K562 (cell line): Measurements from ENCODE around the gene CSF2RB. TPM values are rescaled to one million over a fixed set of nuclear protein-coding genes. Genes with fewer than 3 reads are reported as not detected.

Experiments used
- ATAC-seq: fragments of 200-7000 bp; cut with Tn5 transposase; 3 replicates; pipeline ENCODE4 v1.9.1; 2020; ENCODE audit warnings: moderate library complexity
- BruUV-seq: library from RNA; stranded (reverse); fragments of 400-500 nt; replicated peaks from 2 replicates; lab custom pipeline; 2021; lab: Mats Ljungman, UMichigan
- CTCF ChIA-PET: fragments of 300-600 bp; formaldehyde crosslinking; extraction: SDS; loops from one replicate; lab custom pipeline; 2021; ENCODE audit warnings: low intra/inter-chr PET ratio; lab: Yijun Ruan, JAX
- POLR2A ChIA-PET: fragments of 300-600, 350-650 bp; sonication (Branson Sonifier 250); formaldehyde crosslinking; extraction: SDS; loops from one replicate; lab custom pipeline; 2021; ENCODE audit warnings: antibody characterized with exemption, inconsistent platforms; lab: Yijun Ruan, JAX
- DNase-seq, 4 experiments: peaks; one replicate each; pipeline versions ENCODE4 v3.0.0 to v3.0.0-alpha.2; 2011 to 2018; ENCODE audit warnings: low spot score in 3 of 4, mixed read lengths in 3 of 4; ENCODE audit errors: extremely low read depth in 1 of 4
- FAIRE-seq: peaks from 2 replicates; lab custom pipeline; 2011; peaks lifted over from hg19 to GRCh38; lab: Jason Lieb, UNC
- H2AFZ ChIP-seq: 2 replicates; pipeline ENCODE4 v1.6.0; 2011; ENCODE audit warnings: low read depth, low read length, control low read depth, inconsistent platforms
- H3K27ac ChIP-seq: fragments of 200-600 bp; 3 replicates; pipeline ENCODE4 v1.8.0; 2011; ENCODE audit warnings: low read depth, mild to moderate bottlenecking, control low read depth, inconsistent platforms, low read length, moderate library complexity, mixed read lengths; ENCODE audit errors: extremely low read depth
- H3K27me3 ChIP-seq, 2 experiments: fragments of 300-600 bp in 1 of 2; 2 replicates in 1 of 2; 3 replicates in 1 of 2; pipeline versions ENCODE4 v1.6.0 to v1.8.0; 2011; ENCODE audit warnings: inconsistent platforms in 2 of 2, low read length in 2 of 2, mild to moderate bottlenecking in 1 of 2, mixed read lengths in 1 of 2, moderate library complexity in 1 of 2; ENCODE audit not compliant: control insufficient read depth in 2 of 2, insufficient read depth in 2 of 2
- H3K36me3 ChIP-seq: fragments of 300-600 bp; 3 replicates; pipeline ENCODE4 v1.8.0; 2011; ENCODE audit warnings: mild to moderate bottlenecking, low read length, inconsistent platforms; ENCODE audit not compliant: control insufficient read depth, insufficient read depth
- H3K4me1 ChIP-seq, 2 experiments: fragments of 200-600 bp in 1 of 2; replicated peaks in 1 of 2; 2 replicates in 1 of 2; 3 replicates in 1 of 2; pipeline versions ENCODE4 v1.5.1 to v1.8.0; 2011; ENCODE audit warnings: inconsistent platforms in 2 of 2, low read length in 2 of 2, mild to moderate bottlenecking in 1 of 2, mixed read lengths in 1 of 2, moderate library complexity in 1 of 2; ENCODE audit not compliant: control insufficient read depth in 2 of 2, insufficient read depth in 2 of 2
- H3K4me2 ChIP-seq: 2 replicates; pipeline ENCODE4 v1.6.1; 2011; ENCODE audit warnings: low read length, control low read depth, inconsistent platforms, mixed read lengths; ENCODE audit not compliant: insufficient read depth
- H3K4me3 ChIP-seq: fragments of 200-600 bp; sonication (generic), shearing (Covaris generic); 2 replicates; pipeline ENCODE4 v1.5.1; 2016; ENCODE audit warnings: control low read depth, inconsistent platforms
- H3K79me2 ChIP-seq: fragments of 200-600 bp; 3 replicates; pipeline ENCODE4 v1.8.0; 2011; ENCODE audit warnings: low read length, inconsistent platforms; ENCODE audit not compliant: control insufficient read depth, insufficient read depth
- H3K9ac ChIP-seq, 2 experiments: 2 replicates each; pipeline versions ENCODE4 v1.6.0 to v1.6.1; 2011; ENCODE audit warnings: low read depth in 2 of 2, low read length in 2 of 2, control low read depth in 1 of 2, inconsistent platforms in 1 of 2, mild to moderate bottlenecking in 1 of 2, mixed read lengths in 1 of 2; ENCODE audit not compliant: insufficient read depth in 1 of 2
- H3K9me1 ChIP-seq: one replicate; pipeline ENCODE4 v1.6.0; 2011; ENCODE audit warnings: inconsistent platforms, mild to moderate bottlenecking, low read length, moderate library complexity; ENCODE audit not compliant: control insufficient read depth, insufficient read depth
- H3K9me3 ChIP-seq: replicated peaks from 2 replicates; pipeline ENCODE4 v1.5.1; 2011; ENCODE audit warnings: low read depth, low read length, inconsistent platforms; ENCODE audit not compliant: control insufficient read depth, insufficient read depth
- H4K20me1 ChIP-seq: replicated peaks from 2 replicates; pipeline ENCODE4 v1.6.1; 2011; ENCODE audit warnings: low read length, inconsistent platforms, mixed read lengths; ENCODE audit not compliant: control insufficient read depth, insufficient read depth
- BCL6 ChIP-seq: fragments of 250-450 bp; sonication (Bioruptor Pico); IDR thresholded peaks from 2 replicates; pipeline ENCODE4 v1.4.0; 2020
- CREBBP ChIP-seq: IDR thresholded peaks from one replicate; pipeline ENCODE4 v1.6.1; 2012; ENCODE audit warnings: low read depth, mild to moderate bottlenecking, control low read depth, inconsistent platforms, low read length
- EP300 ChIP-seq: IDR thresholded peaks from 2 replicates; pipeline ENCODE4 v1.6.1; 2012; ENCODE audit warnings: low read length, improper control_type of control experiment
- LARP7 ChIP-seq: fragments of 450-650 bp; IDR thresholded peaks from 2 replicates; pipeline ENCODE4 v1.6.1; 2016
- PCBP1 ChIP-seq: fragments of 200-400 bp; formaldehyde crosslinking; IDR thresholded peaks from 2 replicates; pipeline ENCODE4 v1.6.1; 2018; ENCODE audit warnings: mild to moderate bottlenecking, low read depth, low read length; ENCODE audit not compliant: poor library complexity, severe bottlenecking
- RFX1 ChIP-seq: fragments of 450-650 bp; IDR thresholded peaks from 2 replicates; pipeline ENCODE4 v1.6.1; 2016; ENCODE audit warnings: mild to moderate bottlenecking, moderate library complexity
- TRIM28 ChIP-seq: fragments of 450-650 bp; IDR thresholded peaks from 2 replicates; pipeline ENCODE4 v1.6.1; 2017
- XRCC3 ChIP-seq: fragments of 450-650 bp; IDR thresholded peaks from 2 replicates; pipeline ENCODE4 v1.6.1; 2017; ENCODE audit warnings: mild to moderate bottlenecking, moderate library complexity
- ZC3H4 ChIP-seq: sonication (generic); formaldehyde crosslinking; IDR thresholded peaks from 2 replicates; pipeline ENCODE4 v1.9.0; 2021; ENCODE audit warnings: missing genetic modification reagents, borderline replicate concordance
- ZFP1 ChIP-seq: fragments of 450-650 bp; formaldehyde crosslinking; IDR thresholded peaks from 2 replicates; pipeline ENCODE4 v1.4.0; 2020; ENCODE audit warnings: mild to moderate bottlenecking, mixed read lengths
- ZNF41 ChIP-seq: fragments of 250-450 bp; sonication (Bioruptor Pico); conservative IDR thresholded peaks from 2 replicates; pipeline ENCODE4 v1.4.0; 2020; ENCODE audit warnings: mild to moderate bottlenecking
- ZNF668 ChIP-seq: fragments of 250-450 bp; sonication (Bioruptor Pico); IDR thresholded peaks from 2 replicates; pipeline ENCODE4 v1.8.0; 2022; ENCODE audit warnings: mild to moderate bottlenecking, inconsistent platforms
- ZNF76 ChIP-seq: fragments of 250-450 bp; sonication (Bioruptor Pico); IDR thresholded peaks from 2 replicates; pipeline ENCODE4 v1.4.0; 2020; ENCODE audit warnings: mild to moderate bottlenecking, moderate library complexity, borderline replicate concordance
- WGBS: fragments of 100-300 bp; shearing (Covaris generic); methylation state at CpG from one replicate; pipeline ENCODE4 v1.1.6; 2016; ENCODE audit warnings: low coverage, mixed read lengths; ENCODE audit not compliant: insufficient coverage; ENCODE audit errors: missing lambda C conversion rate; 5-methylcytosine and 5-hydroxymethylcytosine counted together
- in situ Hi-C: fragments of 300-500 bp; cut with MboI; formaldehyde crosslinking; loops from 4 replicates; pipeline ENCODE4 v1.15.0; 2018; ENCODE audit warnings: inconsistent platforms, mixed read lengths
- intact Hi-C: fragments of 100-400 bp; cut with micrococcal nuclease; formaldehyde crosslinking; loops from 2 replicates; pipeline ENCODE4 v1.14.2; 2022
- polyA plus RNA-seq, 8 experiments: library from polyadenylated mRNA; depleted of rRNA in 4 of 8; stranded (reverse) in 5 of 8; unstranded in 3 of 8; fragments of >200 nt; fragmentation: Nextera tagmentation in 2 of 8; fragmentation: Illumina TruSeq in 1 of 8; extraction: Ambion mirVana in 2 of 8; extraction: Trizol in 1 of 8; gene quantifications; 2 replicates each; pipeline versions ENCODE4 v1.2.1 to v1.2.3, GENCODE V29; 2011 to 2014; ENCODE audit warnings: inconsistent platforms in 1 of 8, missing spikeins in 1 of 8
- total RNA-seq, 7 experiments: library from RNA; depleted of rRNA in 6 of 7; stranded (reverse); fragments of >200 nt in 6 of 7; fragmentation: Illumina TruSeq in 2 of 7; extraction: Trizol in 2 of 7; gene quantifications; 2 replicates each; pipeline versions ENCODE4 v1.2.1 to v1.2.3, GENCODE V29; 2011 to 2021; ENCODE audit warnings: low replicate concordance in 1 of 7
- TF ChIP-seq, protein P1 (sequence below): sonication (generic); formaldehyde crosslinking; IDR thresholded peaks from 2 replicates; pipeline ENCODE4 v1.8.1; 2023; ENCODE audit warnings: mild to moderate bottlenecking, missing genetic modification reagents
- TF ChIP-seq, protein P2 (sequence below): fragments of 450-650 bp; IDR thresholded peaks from 2 replicates; pipeline ENCODE4 v1.6.1; 2014; ENCODE audit warnings: low read depth, mild to moderate bottlenecking, moderate library complexity, borderline replicate concordance

CSF2RB gene
- total and polyA plus RNA-seq, 9 of the 15 experiments (the other 6 are each of a cell fraction or from before 2014, with no cell fraction given) = 0.04 to 1.0 (median 0.36) TPM

DNA sequence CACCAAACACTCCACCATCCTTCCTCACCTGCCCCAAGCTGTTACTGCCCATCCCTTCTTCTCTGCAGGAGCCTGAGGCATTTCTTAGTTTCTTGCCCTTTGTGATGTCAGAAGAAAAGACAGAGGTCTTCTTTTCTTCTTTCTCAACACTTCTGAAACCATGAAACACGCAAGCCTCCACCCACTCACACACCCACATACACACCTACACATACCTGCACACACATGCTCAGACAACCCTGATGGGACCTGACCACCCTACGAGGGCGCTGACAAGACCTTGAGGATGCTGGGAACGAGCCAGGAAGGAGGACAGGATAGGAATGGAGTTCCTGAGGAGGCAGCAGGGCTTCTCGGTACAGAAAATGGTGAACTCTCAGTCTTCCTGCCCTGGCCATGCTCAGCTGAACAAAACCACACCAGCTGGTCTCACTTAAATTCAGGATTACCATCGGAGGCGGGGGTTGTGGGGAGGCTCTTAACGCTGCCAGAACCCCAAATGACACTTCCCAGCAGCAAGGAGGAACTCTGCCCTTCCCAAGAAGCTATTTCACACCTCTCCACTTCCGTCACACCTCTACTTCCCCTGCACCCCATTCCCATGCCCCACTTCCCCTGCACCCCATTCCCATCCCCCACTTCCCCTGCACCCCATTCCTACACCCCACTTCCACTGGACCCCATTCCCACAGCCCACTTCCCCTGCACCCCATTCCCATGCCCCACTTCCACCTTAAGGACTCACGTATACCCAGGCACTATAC lies 41.0 kb downstream of the CSF2RB start:
- H3K4me3 ChIP-seq = no peak overlapping the region
- no peaks in the 10 kb centered on the region for H3K36me3 ChIP-seq
- TF ChIP-seq BCL6 (CRISPR knock-in tag) = no peak
- TF ChIP-seq EP300 = no peak
- no peak for TF ChIP-seq XRCC3
- TF ChIP-seq ZC3H4 (CRISPR knock-in tag) = no peak
- TF ChIP-seq TRIM28 = no peak
- intact Hi-C loops (no loop called here), in situ Hi-C loops (no loop called here)
- DNase-seq (no peak), FAIRE-seq (no peak), ATAC-seq (no peak)
- peaks cover 0 to 9% of the 10 kb centered on the region in 2 experiments; a peak in 3 of 5 replicates for H3K27me3 ChIP-seq
- POLR2A ChIA-PET = interaction anchor here (0.5 kb wide), 1 partner anchor 131 kb away, joined by 4 read pairs; no protein-coding TSS in a partner anchor
- no peaks in the 10 kb centered on the region for H3K79me2 ChIP-seq
- H3K9me3 ChIP-seq = no peaks in the 10 kb centered on the region
- no peak overlapping the region for H3K9ac ChIP-seq
- H3K27ac ChIP-seq = no peak overlapping the region
- BruUV-seq = no TSS peak
- no peak overlapping the region for H2AFZ ChIP-seq
- CTCF ChIA-PET = no interaction called here
- no peak overlapping the region for H3K4me2 ChIP-seq
- H4K20me1 ChIP-seq = no peaks in the 10 kb centered on the region
- 0% methylated on average over 6 of the region's 10 CpGs for whole genome bisulfite sequencing
- no peaks in the 10 kb centered on the region for H3K4me1 ChIP-seq
- H3K9me1 ChIP-seq = no peaks in the 10 kb centered on the region

DNA sequence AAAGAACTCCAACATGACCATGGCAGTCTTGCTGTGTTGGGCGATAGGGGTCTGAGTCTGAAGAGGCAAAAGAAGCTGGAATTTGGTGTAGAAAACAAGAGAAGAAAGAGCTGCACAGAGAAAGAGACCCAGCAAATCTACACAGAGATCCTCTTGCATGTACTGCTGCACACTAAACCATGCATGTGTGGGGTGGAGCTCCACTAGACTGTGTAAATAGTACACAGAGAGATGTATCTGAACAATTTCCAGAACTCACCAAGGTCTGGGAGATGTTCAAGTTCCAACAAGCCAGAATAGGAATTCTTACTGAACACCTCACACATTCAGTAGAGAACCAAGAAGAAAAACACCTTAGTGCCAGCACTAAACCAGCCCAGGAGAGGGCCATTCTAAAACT lies 42.3 kb downstream of the CSF2RB start:
- H2AFZ ChIP-seq = no peak overlapping the region
- no peak for ATAC-seq
- 0% methylated on average over 1 of the region's 1 CpG for WGBS
- TF ChIP-seq CREBBP (no peak), LARP7 (no peak), ZFP1 (CRISPR knock-in tag) (no peak), PCBP1 (no peak), ZNF41 (CRISPR knock-in tag) (no peak), ZNF76 (CRISPR knock-in tag) (no peak), ZNF668 (CRISPR knock-in tag) (no peak), RFX1 (no peak)
- TF ChIP-seq, protein P1, sequence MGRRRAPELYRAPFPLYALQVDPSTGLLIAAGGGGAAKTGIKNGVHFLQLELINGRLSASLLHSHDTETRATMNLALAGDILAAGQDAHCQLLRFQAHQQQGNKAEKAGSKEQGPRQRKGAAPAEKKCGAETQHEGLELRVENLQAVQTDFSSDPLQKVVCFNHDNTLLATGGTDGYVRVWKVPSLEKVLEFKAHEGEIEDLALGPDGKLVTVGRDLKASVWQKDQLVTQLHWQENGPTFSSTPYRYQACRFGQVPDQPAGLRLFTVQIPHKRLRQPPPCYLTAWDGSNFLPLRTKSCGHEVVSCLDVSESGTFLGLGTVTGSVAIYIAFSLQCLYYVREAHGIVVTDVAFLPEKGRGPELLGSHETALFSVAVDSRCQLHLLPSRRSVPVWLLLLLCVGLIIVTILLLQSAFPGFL (CRISPR knock-in tag) = no peak
- TF ChIP-seq, protein P2, sequence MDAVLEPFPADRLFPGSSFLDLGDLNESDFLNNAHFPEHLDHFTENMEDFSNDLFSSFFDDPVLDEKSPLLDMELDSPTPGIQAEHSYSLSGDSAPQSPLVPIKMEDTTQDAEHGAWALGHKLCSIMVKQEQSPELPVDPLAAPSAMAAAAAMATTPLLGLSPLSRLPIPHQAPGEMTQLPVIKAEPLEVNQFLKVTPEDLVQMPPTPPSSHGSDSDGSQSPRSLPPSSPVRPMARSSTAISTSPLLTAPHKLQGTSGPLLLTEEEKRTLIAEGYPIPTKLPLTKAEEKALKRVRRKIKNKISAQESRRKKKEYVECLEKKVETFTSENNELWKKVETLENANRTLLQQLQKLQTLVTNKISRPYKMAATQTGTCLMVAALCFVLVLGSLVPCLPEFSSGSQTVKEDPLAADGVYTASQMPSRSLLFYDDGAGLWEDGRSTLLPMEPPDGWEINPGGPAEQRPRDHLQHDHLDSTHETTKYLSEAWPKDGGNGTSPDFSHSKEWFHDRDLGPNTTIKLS = no peak

More for the DNA sequence above, 42.3 kb downstream of the CSF2RB start:
- Histone ChIP-seq H3K27me3 (peaks cover 0 to 5% of the 10 kb centered on the region in 2 experiments; a peak in 2 of 5 replicates), H3K27ac (no peak overlapping the region), H3K9me1 (no peaks in the 10 kb centered on the region), H3K4me1 (no peaks in the 10 kb centered on the region), H3K9me3 (no peaks in the 10 kb centered on the region), H3K4me2 (no peak overlapping the region), H3K36me3 (no peaks in the 10 kb centered on the region), H3K9ac (no peak overlapping the region), H3K79me2 (no peaks in the 10 kb centered on the region), H4K20me1 (no peaks in the 10 kb centered on the region), H3K4me3 (no peak overlapping the region)
- no TSS peak for BruUV-seq
- FAIRE-seq (no peak), DNase-seq (no peak)
- in situ Hi-C loops (no loop called here), intact Hi-C loops (no loop called here)
- CTCF ChIA-PET = no interaction called here
- POLR2A ChIA-PET = interaction anchor here (0.6 kb wide), 1 partner anchor 335 kb away, joined by 3 read pairs; no protein-coding TSS in a partner anchor
